ENCODE results near the gene LRRFIP1.

DNA sequence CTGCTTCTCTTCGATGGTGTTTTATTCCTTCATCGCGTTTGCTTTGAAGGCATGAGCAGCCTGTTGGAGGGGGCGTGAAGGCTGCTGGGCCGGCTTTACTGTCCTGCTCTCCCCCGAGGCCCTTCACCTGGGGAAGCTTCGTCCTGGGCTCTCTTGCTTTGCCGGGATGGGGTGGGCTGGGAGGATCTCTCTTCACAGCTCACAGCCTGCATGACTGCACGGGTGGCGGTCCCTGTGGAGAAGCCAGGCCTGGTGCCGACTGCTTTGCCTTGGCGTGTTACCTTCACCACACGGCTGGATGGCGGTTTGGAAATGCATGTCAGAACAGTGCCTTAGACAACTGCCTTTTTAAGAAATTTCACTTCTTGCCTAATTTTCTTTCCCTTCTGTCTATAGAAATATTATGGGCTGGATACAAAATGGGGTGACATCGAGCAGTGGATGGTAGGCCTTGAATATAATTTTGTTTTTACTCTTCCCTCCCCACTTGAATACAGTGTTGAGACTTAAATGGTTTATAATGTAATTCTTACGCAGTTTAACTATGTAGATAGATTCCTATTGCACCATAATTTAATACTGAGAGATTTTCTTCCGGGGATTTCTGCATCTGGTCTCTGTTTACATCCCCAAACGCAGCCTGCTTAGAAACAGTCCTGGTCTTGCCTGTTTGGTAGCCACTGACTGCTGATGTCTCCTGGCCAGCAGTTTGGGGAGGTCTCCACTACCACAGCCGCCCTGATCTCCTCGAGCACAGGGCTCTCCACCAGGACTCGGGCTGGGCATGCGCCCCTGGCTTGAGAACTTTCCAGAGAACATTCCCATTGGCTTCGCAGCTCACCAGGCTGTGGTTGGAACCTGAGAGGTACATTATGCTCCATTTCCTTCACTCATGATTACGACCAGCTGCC lies 90.2 kb downstream of the LRRFIP1 start:
- TF ChIP-seq, protein P1, sequence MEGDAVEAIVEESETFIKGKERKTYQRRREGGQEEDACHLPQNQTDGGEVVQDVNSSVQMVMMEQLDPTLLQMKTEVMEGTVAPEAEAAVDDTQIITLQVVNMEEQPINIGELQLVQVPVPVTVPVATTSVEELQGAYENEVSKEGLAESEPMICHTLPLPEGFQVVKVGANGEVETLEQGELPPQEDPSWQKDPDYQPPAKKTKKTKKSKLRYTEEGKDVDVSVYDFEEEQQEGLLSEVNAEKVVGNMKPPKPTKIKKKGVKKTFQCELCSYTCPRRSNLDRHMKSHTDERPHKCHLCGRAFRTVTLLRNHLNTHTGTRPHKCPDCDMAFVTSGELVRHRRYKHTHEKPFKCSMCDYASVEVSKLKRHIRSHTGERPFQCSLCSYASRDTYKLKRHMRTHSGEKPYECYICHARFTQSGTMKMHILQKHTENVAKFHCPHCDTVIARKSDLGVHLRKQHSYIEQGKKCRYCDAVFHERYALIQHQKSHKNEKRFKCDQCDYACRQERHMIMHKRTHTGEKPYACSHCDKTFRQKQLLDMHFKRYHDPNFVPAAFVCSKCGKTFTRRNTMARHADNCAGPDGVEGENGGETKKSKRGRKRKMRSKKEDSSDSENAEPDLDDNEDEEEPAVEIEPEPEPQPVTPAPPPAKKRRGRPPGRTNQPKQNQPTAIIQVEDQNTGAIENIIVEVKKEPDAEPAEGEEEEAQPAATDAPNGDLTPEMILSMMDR (IDR thresholded peaks at IDR 0.05) = no peak
- TF ChIP-seq POLR2A (IDR thresholded peaks at IDR 0.05) = no peak

Measured in ovary (tissue), 3 donors.